Lower leg skin (tissue), 4 donors: Measurements from ENCODE around the gene BRMS1L. TPM values are rescaled to one million over a fixed set of nuclear protein-coding genes. Genes with fewer than 3 reads are reported as not detected.

ENCODE experiments used
- DNase-seq, 2 donors: peaks; one replicate each; pipeline ENCODE4 v3.0.0-alpha.2; 2019; ENCODE audit warnings: low spot score in 2 of 2
- H3K4me3 ChIP-seq: fragments of 200-600 bp; sonication (generic); 2 replicates; pipeline ENCODE4 v1.5.1; 2017; ENCODE audit warnings: mild to moderate bottlenecking, low read depth; ENCODE audit not compliant: poor library complexity, severe bottlenecking
- CTCF ChIP-seq, 3 donors: fragments of 450-650 bp; IDR thresholded peaks; one replicate each; pipeline ENCODE4 v1.5.1; 2016; ENCODE audit warnings: antibody characterized with exemption in 3 of 3, mild to moderate bottlenecking in 3 of 3, moderate library complexity in 2 of 3
- POLR2A ChIP-seq, 2 donors: fragments of 450-650 bp; IDR thresholded peaks; one replicate each; pipeline ENCODE4 v1.6.1; 2016 to 2017; ENCODE audit warnings: antibody characterized with exemption in 2 of 2, mild to moderate bottlenecking in 1 of 2, moderate library complexity in 1 of 2
- WGBS, 2 donors: methylation state at CpG; one replicate each; pipeline ENCODE4 v1.1.5; 2018; 5-methylcytosine and 5-hydroxymethylcytosine counted together
- intact Hi-C: fragments of 100-400 bp; cut with DNase I; formaldehyde crosslinking; loops from one replicate; pipeline ENCODE4 v1.15.0; 2023; ENCODE audit warnings: low total_unique reads
- total RNA-seq, 4 donors: library from RNA; depleted of rRNA; stranded (reverse); fragments of >200 nt; gene quantifications; one replicate each; pipeline ENCODE4 v1.1.0, GENCODE V29; 2016

The BRMS1L gene
- total RNA-seq, 4 donors from 2014 or later: 2.7 to 5.8 (median 4.1) TPM

DNA sequence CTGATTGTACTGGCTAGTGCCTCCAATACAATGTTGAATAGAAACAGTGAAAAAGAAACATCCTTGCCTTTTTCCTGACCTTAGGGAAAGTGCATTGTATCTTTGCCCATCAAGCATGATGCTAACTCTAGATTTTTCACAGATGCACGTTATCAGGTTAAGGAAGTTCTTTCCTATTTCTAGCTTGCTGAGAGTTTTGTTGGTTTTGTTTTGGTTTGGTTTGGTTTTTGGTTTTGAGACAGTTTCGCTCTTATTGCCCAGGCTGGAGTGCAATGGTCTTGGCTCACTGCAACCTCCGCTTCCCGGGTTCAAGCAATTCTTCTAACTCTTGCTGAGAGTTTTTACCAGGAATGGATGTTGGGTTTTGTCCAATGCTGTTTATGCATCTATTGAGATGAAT is 89.0 kb downstream of the BRMS1L start:
- no peak for TF ChIP-seq CTCF (IDR thresholded peaks at IDR 0.05)
- 87 to 90% methylated on average over 4 of the region's 4 CpGs for WGBS, 2 donors
- intact Hi-C loops: no loop called here
- no peak for DNase-seq
- H3K4me3 ChIP-seq: no peak overlapping the region

- 67% methylated on average over 1 of the region's 1 CpG for WGBS, 2 donors
- H3K4me3 ChIP-seq: no peak overlapping the region
- DNase-seq: no peak
- intact Hi-C loops: no loop called here
- no peak for TF ChIP-seq POLR2A (IDR thresholded peaks at IDR 0.05)
These were observed 89.6 kb downstream of the BRMS1L start for GRCh38 chr14:35915775-35916174.

Other genes starting within 250 kb of the BRMS1L start
- 10 to 100 TPM; 48.4 to 56.9 (median 50.2) TPM for gene RALGAPA1, start 17.0 kb upstream of the BRMS1L start, total RNA-seq